ENCODE measurements around the gene NPW.

DNA sequence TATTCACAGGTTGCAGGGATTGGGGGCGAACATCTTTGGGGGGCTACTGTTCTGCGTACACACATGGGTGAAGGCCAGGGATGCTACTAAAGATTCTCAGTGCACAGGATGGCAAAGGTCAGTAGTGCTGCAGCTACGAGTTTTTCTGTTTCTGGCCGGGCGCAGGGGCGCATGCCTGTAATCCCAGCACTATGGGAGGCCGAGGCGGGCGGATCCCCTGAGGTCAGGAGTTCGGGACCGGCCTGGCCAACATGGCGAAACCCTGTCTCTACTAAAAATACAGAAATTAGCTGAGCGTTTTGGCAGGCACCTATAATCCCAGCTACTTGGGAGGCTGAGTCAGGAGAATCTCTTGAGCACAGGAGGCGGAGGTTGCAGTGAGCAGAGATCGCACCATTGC, 6.1 kb upstream of the NPW start:
- TF ChIP-seq FOXM1 (IDR thresholded peaks at IDR 0.05; ENCODE audit: low read depth): no peak
- no peak for TF ChIP-seq FOXM1 (CRISPR knock-in tag; IDR thresholded peaks at IDR 0.05; ENCODE audit: low read depth)
- TF ChIP-seq, protein P1, sequence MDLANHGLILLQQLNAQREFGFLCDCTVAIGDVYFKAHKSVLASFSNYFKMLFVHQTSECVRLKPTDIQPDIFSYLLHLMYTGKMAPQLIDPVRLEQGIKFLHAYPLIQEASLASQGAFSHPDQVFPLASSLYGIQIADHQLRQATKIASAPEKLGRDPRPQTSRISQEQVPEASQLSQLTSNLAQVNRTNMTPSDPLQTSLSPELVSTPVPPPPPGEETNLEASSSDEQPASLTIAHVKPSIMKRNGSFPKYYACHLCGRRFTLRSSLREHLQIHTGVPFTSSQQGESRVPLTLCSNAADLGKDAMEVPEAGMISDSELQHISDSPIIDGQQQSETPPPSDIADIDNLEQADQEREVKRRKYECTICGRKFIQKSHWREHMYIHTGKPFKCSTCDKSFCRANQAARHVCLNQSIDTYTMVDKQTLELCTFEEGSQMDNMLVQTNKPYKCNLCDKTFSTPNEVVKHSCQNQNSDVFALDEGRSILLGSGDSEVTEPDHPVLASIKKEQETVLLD (IDR thresholded peaks at IDR 0.05): no peak
- TF ChIP-seq, protein P2, sequence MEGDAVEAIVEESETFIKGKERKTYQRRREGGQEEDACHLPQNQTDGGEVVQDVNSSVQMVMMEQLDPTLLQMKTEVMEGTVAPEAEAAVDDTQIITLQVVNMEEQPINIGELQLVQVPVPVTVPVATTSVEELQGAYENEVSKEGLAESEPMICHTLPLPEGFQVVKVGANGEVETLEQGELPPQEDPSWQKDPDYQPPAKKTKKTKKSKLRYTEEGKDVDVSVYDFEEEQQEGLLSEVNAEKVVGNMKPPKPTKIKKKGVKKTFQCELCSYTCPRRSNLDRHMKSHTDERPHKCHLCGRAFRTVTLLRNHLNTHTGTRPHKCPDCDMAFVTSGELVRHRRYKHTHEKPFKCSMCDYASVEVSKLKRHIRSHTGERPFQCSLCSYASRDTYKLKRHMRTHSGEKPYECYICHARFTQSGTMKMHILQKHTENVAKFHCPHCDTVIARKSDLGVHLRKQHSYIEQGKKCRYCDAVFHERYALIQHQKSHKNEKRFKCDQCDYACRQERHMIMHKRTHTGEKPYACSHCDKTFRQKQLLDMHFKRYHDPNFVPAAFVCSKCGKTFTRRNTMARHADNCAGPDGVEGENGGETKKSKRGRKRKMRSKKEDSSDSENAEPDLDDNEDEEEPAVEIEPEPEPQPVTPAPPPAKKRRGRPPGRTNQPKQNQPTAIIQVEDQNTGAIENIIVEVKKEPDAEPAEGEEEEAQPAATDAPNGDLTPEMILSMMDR (IDR thresholded peaks at IDR 0.05 in 2 of 3, conservative IDR thresholded peaks at IDR 0.05 in 1 of 3; ENCODE audit: insufficient read depth in 2 of 3, low read depth in 1 of 3, low read length in 3 of 3): no peak
- TF ChIP-seq POLR2AphosphoS2 (IDR thresholded peaks at IDR 0.05; ENCODE audit: low read length): no peak
- no peak for TF ChIP-seq ZNF354B (CRISPR knock-in tag; IDR thresholded peaks at IDR 0.05)

Measured in K562 (cell line).